CD4-positive, alpha-beta T cell treated with Interleukin-10 for 1 hour (primary cell): Measurements from ENCODE around the gene TRPM1.

Experiments used
- DNase-seq: peaks from one replicate; pipeline ENCODE4 v3.0.0-alpha.2; 2020

The TRPM1 gene

DNA sequence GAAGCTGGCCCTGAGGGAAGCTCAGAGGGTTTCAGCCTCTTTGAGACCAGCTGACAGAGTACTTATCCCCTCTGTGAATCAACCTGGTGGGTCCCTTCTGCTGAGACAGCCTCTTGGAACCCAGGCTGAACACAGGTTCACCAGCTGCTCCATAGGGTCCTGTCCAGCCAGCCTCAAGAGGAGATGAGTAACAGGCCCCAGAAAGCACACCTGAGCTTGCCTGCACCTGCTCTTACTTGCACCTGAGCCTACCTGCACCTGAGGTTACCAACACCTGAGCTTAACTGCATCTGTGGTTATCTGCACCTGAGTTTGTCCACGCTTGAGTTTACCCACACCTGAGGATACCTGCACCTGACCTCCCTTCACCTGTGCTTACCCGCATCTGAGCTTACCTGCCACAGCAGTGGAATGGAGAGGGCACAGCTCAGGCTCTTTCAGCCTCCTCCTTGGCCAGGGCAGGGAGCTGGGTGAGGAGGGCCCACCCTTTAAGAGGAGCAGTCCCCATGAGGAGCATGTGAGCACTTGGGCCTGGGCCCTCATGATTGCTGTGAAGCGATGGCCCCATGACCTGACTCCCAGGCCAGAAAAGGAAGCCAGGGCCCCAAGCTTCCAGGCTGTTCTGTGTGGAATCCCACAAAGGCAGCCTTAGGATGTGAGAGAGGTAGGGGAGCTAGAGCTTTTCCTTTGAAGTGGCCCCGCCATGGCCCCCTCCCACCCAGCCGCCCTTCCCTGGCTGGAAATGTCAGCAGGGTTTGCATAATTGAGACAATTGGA lies at the start of gene TRPM1:
TRPM1 (minus strand) TSS at position 464 of the 777 bp plus-strand sequence. CDS start 20,370 bp downstream, outside the sequence.
- DNase-seq: no peak

DNA sequence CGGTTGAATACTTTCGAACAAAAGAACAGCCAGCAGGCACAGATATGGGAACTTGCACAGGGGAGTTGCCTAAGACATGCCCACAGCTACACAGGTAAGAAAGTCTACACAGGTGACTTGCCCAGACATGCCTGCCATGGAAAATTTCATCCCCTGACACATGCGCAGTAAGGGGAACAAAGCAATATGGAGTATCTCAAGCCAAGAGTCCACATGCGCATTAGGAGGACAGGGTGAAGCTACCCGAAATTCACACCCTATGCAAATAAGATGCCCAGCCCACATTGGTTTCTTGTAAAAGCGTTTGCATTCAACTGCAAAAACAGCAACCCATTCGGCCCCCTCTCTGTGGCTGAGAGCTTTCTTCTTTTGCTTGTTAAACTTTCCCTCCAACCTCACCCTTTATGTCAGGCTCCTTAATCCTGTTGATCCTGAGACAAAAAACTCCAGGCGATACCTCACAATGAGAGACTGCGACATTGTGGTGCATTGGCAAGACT lies 49.3 kb upstream of the TRPM1 start:
- DNase-seq: no peak

- DNase-seq: no peak
Observed at GRCh38 chr15:31149987-31150386, 48.5 kb upstream of the TRPM1 start.

- DNase-seq: no peak
Observed at GRCh38 chr15:31149088-31149505, 47.6 kb upstream of the TRPM1 start.

- no peak for DNase-seq
Observed at GRCh38 chr15:31148297-31149087, 47.0 kb upstream of the TRPM1 start.

DNA sequence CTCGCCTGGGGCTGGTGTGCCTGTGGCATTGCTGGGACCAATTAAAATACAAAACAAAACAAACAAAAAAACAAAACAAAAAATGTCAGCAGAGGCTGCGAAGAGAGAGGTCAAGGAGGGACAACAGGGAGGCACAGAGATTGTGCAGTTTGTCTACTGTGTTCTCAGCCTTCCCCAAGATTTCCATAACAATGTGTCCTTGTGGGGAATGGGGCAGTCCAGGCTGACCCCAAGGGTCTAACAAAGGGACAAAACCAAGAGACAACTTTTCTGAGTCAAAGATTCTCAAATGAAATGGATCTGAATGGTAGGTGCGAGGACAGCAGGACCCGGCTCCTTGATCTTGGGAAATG lies 46.4 kb upstream of the TRPM1 start:
- DNase-seq: no peak

DNA sequence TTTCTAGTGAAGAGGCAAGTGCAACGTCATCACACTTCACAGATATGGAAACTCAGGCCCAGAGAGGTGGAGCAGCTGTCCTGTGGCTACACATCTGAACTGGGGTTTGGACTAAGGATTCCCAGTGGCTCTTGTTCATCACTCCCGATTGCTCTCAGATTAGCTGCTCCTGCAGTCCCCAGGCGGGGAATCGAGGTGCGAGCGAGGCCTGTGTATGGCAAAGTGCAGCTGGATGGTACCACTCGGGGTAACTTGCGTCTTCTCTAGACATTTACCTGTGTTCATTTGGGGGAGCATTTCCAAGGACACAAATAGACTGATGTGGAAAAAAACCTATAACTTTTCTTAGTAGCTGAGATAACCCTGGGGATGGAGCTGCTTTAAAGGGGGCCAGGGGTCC lies 45.9 kb upstream of the TRPM1 start:
- DNase-seq: no peak

- DNase-seq: no peak
Observed at GRCh38 chr15:31145271-31145911, 43.9 kb upstream of the TRPM1 start.

GRCh38 chr15:31141792-31142191 lies 40.3 kb upstream of the TRPM1 start:
- DNase-seq: no peak

- no peak for DNase-seq
Observed at GRCh38 chr15:31136607-31137328, 35.2 kb upstream of the TRPM1 start.

GRCh38 chr15:31136016-31136415 lies 34.5 kb upstream of the TRPM1 start:
- no peak for DNase-seq

DNA sequence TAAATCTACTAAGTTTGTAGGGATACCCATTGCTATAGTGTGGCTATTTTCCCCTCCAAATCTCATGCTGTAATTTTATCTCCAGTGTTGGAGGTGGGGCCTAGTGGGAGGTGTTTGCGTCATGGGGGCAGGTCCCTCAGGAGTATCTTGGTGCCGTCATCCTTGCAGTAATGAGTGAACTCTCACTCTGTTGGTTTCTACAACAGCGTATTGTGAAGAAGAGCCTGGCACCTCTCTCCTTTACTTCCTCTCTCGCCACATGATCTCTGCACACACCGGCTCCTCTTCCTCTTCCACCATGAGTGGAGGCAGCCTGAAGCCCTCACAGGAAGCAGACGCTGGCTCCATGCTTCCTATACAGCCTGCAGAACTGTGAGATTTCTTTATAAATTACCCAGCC lies 34.0 kb upstream of the TRPM1 start:
- DNase-seq: no peak

GRCh38 chr15:31133890-31134289 lies 32.4 kb upstream of the TRPM1 start:
- no peak for DNase-seq

- DNase-seq: no peak
Observed at GRCh38 chr15:31131853-31132375, 30.4 kb upstream of the TRPM1 start.

- DNase-seq: no peak
Observed at GRCh38 chr15:31130576-31131237, 29.2 kb upstream of the TRPM1 start.

- no peak for DNase-seq
Observed at GRCh38 chr15:31129769-31130303, 28.3 kb upstream of the TRPM1 start.

GRCh38 chr15:31128919-31129768 lies 27.6 kb upstream of the TRPM1 start:
- DNase-seq: peak; percentile 65

- no peak for DNase-seq
Observed at GRCh38 chr15:31128477-31128876, 27.0 kb upstream of the TRPM1 start.

GRCh38 chr15:31127596-31128261 lies 26.2 kb upstream of the TRPM1 start:
- DNase-seq: no peak

DNA sequence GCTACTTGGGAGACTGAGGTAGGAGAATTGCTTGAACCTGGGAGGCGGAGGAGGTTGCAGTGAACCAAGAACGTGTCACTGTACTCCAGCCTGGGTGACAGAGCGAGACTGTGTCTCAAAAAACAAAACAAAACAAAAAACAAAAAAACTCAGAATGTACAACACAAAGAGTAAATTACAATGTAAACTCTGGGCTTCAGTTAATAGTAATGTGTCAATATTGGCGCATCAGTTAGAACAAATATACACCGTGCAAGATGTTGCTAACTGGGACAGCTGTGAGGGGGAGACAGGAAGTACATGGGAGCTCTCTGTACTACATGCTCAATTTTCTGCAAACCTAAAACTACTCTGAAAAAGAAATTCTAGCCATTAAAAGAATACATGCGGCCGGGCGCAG lies 23.5 kb upstream of the TRPM1 start:
- no peak for DNase-seq
